Body of pancreas (tissue), 4 donors: ENCODE results near the gene DNM2. TPM values are rescaled to one million over a fixed set of nuclear protein-coding genes. Genes with fewer than 3 reads are reported as not detected.
"Not testable (repeated sequence)": the region's sequence is repeated elsewhere in the genome, so short reads cannot be mapped to it uniquely, and the experiment has no call there.

Experiments
- ATAC-seq: fragments of 150-250 bp; one replicate; pipeline ENCODE4 v1.9.1; 2016
- DNase-seq, 4 donors: peaks; one replicate each; pipeline ENCODE4 v3.0.0-alpha.2; 2019
- H3K27ac ChIP-seq, 4 donors: fragments of 200-600 bp; sonication (generic); 1 replicate in 3 of 4; 2 replicates in 1 of 4; pipeline versions ENCODE4 v1.5.1 to v1.6.1; 2016 to 2019; ENCODE audit warnings: mild to moderate bottlenecking in 1 of 4, mixed read lengths in 1 of 4, moderate library complexity in 1 of 4
- H3K27me3 ChIP-seq, 2 donors: fragments of 200-600 bp; sonication (generic); one replicate each; pipeline ENCODE4 v1.6.0; 2016; ENCODE audit warnings: mild to moderate bottlenecking in 1 of 2
- H3K36me3 ChIP-seq, 2 donors: fragments of 200-600 bp; sonication (generic); replicated peaks in 1 of 2; 2 replicates each; pipeline ENCODE4 v1.5.1; 2016; ENCODE audit warnings: low read depth in 2 of 2; ENCODE audit not compliant: insufficient read depth in 1 of 2
- H3K4me1 ChIP-seq: fragments of 200-600 bp; sonication (generic); one replicate; pipeline ENCODE4 v1.6.0; 2016
- H3K4me3 ChIP-seq, 2 donors: fragments of 200-600 bp; sonication (generic); 1 replicate in 1 of 2; 2 replicates in 1 of 2; pipeline ENCODE4 v1.5.1; 2016 to 2019
- H3K9me3 ChIP-seq, 3 donors: fragments of 200-600 bp; sonication (generic); 1 replicate in 2 of 3; 2 replicates in 1 of 3; pipeline ENCODE4 v1.5.1; 2016
- CTCF ChIP-seq, 7 experiments: fragments of 450-650 bp in 4 of 7; fragments of 200-600 bp in 3 of 7; sonication (generic) in 3 of 7; IDR thresholded peaks; one replicate each; pipeline ENCODE4 v1.5.1; 2016 to 2019; ENCODE audit warnings: antibody characterized with exemption in 7 of 7
- POLR2A ChIP-seq, 3 donors: fragments of 450-650 bp; IDR thresholded peaks; one replicate each; pipeline ENCODE4 v1.6.1; 2016; ENCODE audit warnings: antibody characterized with exemption in 3 of 3, mild to moderate bottlenecking in 2 of 3
- WGBS, 2 donors: methylation state at CpG; one replicate each; pipeline ENCODE4 v1.1.5; 2017; 5-methylcytosine and 5-hydroxymethylcytosine counted together
- intact Hi-C: fragments of 100-400 bp; cut with DNase I; formaldehyde crosslinking; loops from one replicate; pipeline ENCODE4 v1.15.1; 2023
- total RNA-seq, 2 donors: library from RNA; depleted of rRNA; stranded (reverse); fragments of >200 nt; gene quantifications; one replicate each; pipeline ENCODE4 v1.1.0, GENCODE V29; 2016

DNM2 gene
- total RNA-seq, 2 donors from 2014 or later: 98.6 to 158 TPM

- Histone ChIP-seq H3K4me1 (peaks cover 19% of the 10 kb centered on the region), H3K4me3 (no peak overlapping the region), H3K9me3 (no peaks in the 10 kb centered on the region), H3K36me3 (no peaks in the 10 kb centered on the region), H3K27ac (peak overlapping the region in 3 of 4 donors; percentile 33 to 49 (median 35)), H3K27me3 (no peaks in the 10 kb centered on the region)
- peak; percentile 89 to 92 (median 90) for DNase-seq
- no peak for TF ChIP-seq POLR2A (IDR thresholded peaks at IDR 0.05)
- peak; percentile 79 to 92 (median 88) for TF ChIP-seq CTCF (IDR thresholded peaks at IDR 0.05)
- WGBS, 2 donors: 5 to 11% methylated on average over 6 of the region's 6 CpGs
- peak; percentile 92 for ATAC-seq
- intact Hi-C loops: no loop called here
These were observed 146.6 kb downstream of the DNM2 start for GRCh38 chr19:10864538-10864899.

- intact Hi-C loops: no loop called here
These were observed 148.6 kb downstream of the DNM2 start for GRCh38 chr19:10866495-10866894.

GRCh38 chr19:10868872-10869547 lies 151.1 kb downstream of the DNM2 start:
- H3K9me3 ChIP-seq: no peaks in the 10 kb centered on the region
- no peak overlapping the region for H3K27ac ChIP-seq
- H3K27me3 ChIP-seq: no peaks in the 10 kb centered on the region
- no peak for TF ChIP-seq POLR2A (IDR thresholded peaks at IDR 0.05)
- intact Hi-C loops: no loop called here
- peaks cover 28% of the 10 kb centered on the region for H3K4me1 ChIP-seq
- no peaks in the 10 kb centered on the region for H3K36me3 ChIP-seq
- no peak overlapping the region for H3K4me3 ChIP-seq
- DNase-seq (no peak), ATAC-seq (no peak)
- 76 to 81% methylated on average over 10 of the region's 10 CpGs for WGBS, 2 donors

More at GRCh38 chr19:10866495-10866894, 148.6 kb downstream of the DNM2 start:
- Histone ChIP-seq H3K27ac (no peak overlapping the region), H3K27me3 (no peaks in the 10 kb centered on the region), H3K4me3 (no peak overlapping the region), H3K9me3 (no peaks in the 10 kb centered on the region), H3K36me3 (no peaks in the 10 kb centered on the region), H3K4me1 (peaks cover 24% of the 10 kb centered on the region)
- TF ChIP-seq POLR2A (IDR thresholded peaks at IDR 0.05) (no peak), CTCF (IDR thresholded peaks at IDR 0.05) (no peak)
- DNase-seq (no peak), ATAC-seq (no peak)
- 75 to 90% methylated on average over 10 of the region's 10 CpGs for WGBS, 2 donors

- H3K9me3 ChIP-seq, H3K36me3 ChIP-seq, H3K27ac ChIP-seq, H3K4me3 ChIP-seq, H3K27me3 ChIP-seq, ATAC-seq: not testable (repeated sequence)
- DNase-seq: peak in 1 of 4 donors; percentile 33
- WGBS, 2 donors: 89 to 91% methylated on average over 7 to 11 of the region's 11 CpGs
- intact Hi-C loops: loop anchor here (10.0 kb wide), 1 partner anchor 55 kb away; the partner anchor contains the start of genes TIMM29 and YIPF2
- peaks cover 19% of the 10 kb centered on the region for H3K4me1 ChIP-seq
These were observed 152.0 kb downstream of the DNM2 start for GRCh38 chr19:10869872-10870311.

GRCh38 chr19:10870501-10870954 lies 152.6 kb downstream of the DNM2 start:
- DNase-seq: no peak
- peak overlapping the region; percentile 62 to 78 (median 70) for H3K27ac ChIP-seq
- H3K4me1 ChIP-seq: peaks cover 18% of the 10 kb centered on the region
- ATAC-seq: no peak
- intact Hi-C loops: loop anchor here (10.0 kb wide), 1 partner anchor 54 kb away; the partner anchor contains the start of genes TIMM29 and YIPF2
- H3K27me3 ChIP-seq: no peaks in the 10 kb centered on the region
- WGBS, 2 donors: 3 to 5% methylated on average over 20 of the region's 22 CpGs
- H3K36me3 ChIP-seq: no peaks in the 10 kb centered on the region
- TF ChIP-seq POLR2A (IDR thresholded peaks at IDR 0.05) (no peak), CTCF (IDR thresholded peaks at IDR 0.05) (no peak)
- no peak overlapping the region for H3K4me3 ChIP-seq
- H3K9me3 ChIP-seq: no peaks in the 10 kb centered on the region
